ENCODE measurements around the gene KLHDC3. TPM values are rescaled to one million over a fixed set of nuclear protein-coding genes. Genes with fewer than 3 reads are reported as not detected.
"Not testable (repeated sequence)": the region's sequence is repeated elsewhere in the genome, so short reads cannot be mapped to it uniquely, and the experiment has no call there.

KLHDC3 gene
- total RNA-seq, 3 donors from 2014 or later = 53.4 to 84.1 (median 57.3) TPM

DNA sequence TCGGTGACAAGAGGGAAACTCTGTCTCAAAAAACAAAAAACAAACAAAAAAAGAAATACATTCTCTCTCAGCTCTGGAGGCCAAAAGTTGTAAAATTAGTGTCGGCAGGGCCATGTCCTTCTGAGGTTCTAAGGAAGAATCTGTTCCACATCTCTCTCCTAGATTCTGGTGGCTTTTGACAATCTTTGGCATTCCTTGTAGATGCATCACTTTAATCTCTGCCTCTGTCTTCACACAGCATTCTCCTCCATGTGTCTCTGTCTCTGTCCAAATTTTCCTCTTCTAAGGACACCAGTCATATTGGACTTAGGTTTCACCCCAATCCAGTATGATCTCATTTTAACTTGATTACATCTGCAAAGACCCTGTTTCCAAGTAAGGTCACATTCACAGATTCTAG, 20.6 kb upstream of the KLHDC3 start:
- no peak for TF ChIP-seq CTCF (IDR thresholded peaks at IDR 0.05)

GRCh38 chr6:42996513-42996912, 17.5 kb upstream of the KLHDC3 start:
- no peak for TF ChIP-seq CTCF (IDR thresholded peaks at IDR 0.05)
- Histone ChIP-seq H3K36me3 (ENCODE audit: low read depth) (no peaks in the 10 kb centered on the region), H3K4me1 (ENCODE audit: low read depth) (peaks cover 7% of the 10 kb centered on the region), H3K4me3 (no peak overlapping the region), H3K9me3 (no peaks in the 10 kb centered on the region)
- intact Hi-C loops (cut with DNase I, micrococcal nuclease) = no loop called here
- ATAC-seq (peak; percentile 95), DNase-seq (no peak)

More for the DNA sequence above, 20.6 kb upstream of the KLHDC3 start:
- no peaks in the 10 kb centered on the region for H3K36me3 ChIP-seq (ENCODE audit: low read depth)
- DNase-seq (no peak), ATAC-seq (no peak)
- no peak overlapping the region for H3K4me3 ChIP-seq
- intact Hi-C loops (cut with DNase I, micrococcal nuclease) = no loop called here
- peaks cover 21% of the 10 kb centered on the region for H3K4me1 ChIP-seq (ENCODE audit: low read depth)
- no peaks in the 10 kb centered on the region for H3K9me3 ChIP-seq

DNA sequence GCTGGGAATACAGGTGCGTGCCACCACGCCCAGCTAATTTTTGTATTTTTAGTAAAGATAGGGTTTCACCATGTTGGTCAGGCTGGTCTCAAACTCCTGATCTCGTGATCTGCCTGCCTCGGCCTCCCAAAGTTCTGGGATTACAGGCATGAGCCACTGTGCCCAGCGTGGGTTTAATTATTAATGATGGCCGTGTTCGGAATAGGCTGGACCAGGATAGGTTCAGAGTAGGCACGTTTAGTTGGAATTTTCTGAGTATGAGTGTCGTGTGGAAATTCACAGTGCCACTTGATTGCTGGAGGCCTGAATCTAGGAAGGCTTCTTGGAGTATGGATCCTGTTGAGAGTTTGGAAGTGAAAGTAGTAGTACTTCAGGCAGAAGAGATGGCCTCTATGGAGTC, 15.8 kb upstream of the KLHDC3 start:
- ATAC-seq; H3K36me3 ChIP-seq (ENCODE audit: low read depth); DNase-seq; H3K4me3 ChIP-seq; H3K4me1 ChIP-seq (ENCODE audit: low read depth); intact Hi-C loops (cut with DNase I, micrococcal nuclease); H3K9me3 ChIP-seq: not testable (repeated sequence)

DNA sequence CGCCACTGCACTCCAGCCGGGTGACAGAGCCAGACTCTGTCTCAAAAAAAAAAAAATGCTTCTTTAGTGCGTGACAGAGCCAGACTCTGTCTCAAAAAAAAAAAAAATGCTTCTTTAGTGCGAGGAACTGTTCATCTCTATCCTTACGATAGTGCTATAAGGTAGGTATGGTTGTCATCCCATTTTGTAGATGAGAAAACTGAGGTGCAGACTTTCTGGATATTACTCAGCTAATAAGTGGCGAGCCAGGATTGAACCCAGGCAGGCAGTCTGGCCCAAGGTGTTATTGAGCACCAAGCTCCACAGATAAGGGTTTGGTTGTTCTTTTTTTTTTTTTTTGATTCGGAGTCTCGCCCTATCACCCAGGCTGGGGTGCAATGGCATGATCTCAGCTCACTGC, 12.2 kb upstream of the KLHDC3 start:
- DNase-seq = no peak
- Histone ChIP-seq H3K4me3 (no peak overlapping the region), H3K9me3 (no peaks in the 10 kb centered on the region), H3K4me1 (ENCODE audit: low read depth) (no peaks in the 10 kb centered on the region), H3K36me3 (ENCODE audit: low read depth) (no peaks in the 10 kb centered on the region)
- intact Hi-C loops (cut with DNase I, micrococcal nuclease) = no loop called here
- no peak for TF ChIP-seq CTCF (IDR thresholded peaks at IDR 0.05)
- ATAC-seq = no peak

- Histone ChIP-seq H3K36me3 (ENCODE audit: low read depth) (peaks cover 11% of the 10 kb centered on the region), H3K4me1 (ENCODE audit: low read depth) (no peaks in the 10 kb centered on the region), H3K9me3 (no peaks in the 10 kb centered on the region), H3K4me3 (no peak overlapping the region)
- DNase-seq = no peak
- TF ChIP-seq CTCF (IDR thresholded peaks at IDR 0.05) = no peak
- no peak for ATAC-seq
- intact Hi-C loops (cut with DNase I, micrococcal nuclease) = no loop called here
These were observed 8.2 kb upstream of the KLHDC3 start for GRCh38 chr6:43005844-43006243.

DNA sequence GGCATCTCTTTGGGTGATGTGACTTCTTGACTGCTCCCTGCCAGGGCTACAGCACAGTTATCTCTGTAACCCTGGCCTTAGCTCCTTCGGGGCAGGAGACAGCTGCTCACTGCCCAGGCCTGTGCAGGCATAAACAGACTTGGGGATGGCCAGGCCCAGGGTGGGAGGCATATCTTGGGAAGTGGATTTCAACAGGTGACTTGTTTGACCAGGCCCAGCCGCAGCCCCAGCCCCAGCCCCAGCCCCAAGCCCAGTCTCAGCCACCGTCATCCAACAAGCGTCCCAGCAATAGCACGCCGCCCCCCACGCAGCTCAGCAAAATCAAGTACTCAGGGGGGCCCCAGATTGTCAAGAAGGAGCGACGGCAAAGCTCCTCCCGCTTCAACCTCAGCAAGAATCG, 7.8 kb upstream of the KLHDC3 start:
- no peak for DNase-seq
- no peaks in the 10 kb centered on the region for H3K4me1 ChIP-seq (ENCODE audit: low read depth)
- H3K36me3 ChIP-seq (ENCODE audit: low read depth) = peaks cover 11% of the 10 kb centered on the region
- no peaks in the 10 kb centered on the region for H3K9me3 ChIP-seq
- ATAC-seq = no peak
- no peak for TF ChIP-seq CTCF (IDR thresholded peaks at IDR 0.05)
- intact Hi-C loops (cut with DNase I, micrococcal nuclease) = no loop called here
- no peak overlapping the region for H3K4me3 ChIP-seq

All from mucosa of descending colon (tissue), 3 donors.